GM23248 (cell line): ENCODE results near the gene KDM1A. TPM values are rescaled to one million over a fixed set of nuclear protein-coding genes. Genes with fewer than 3 reads are reported as not detected.

Source experiments
- DNase-seq: peaks from one replicate; pipeline ENCODE4 v3.0.0-alpha.2; 2015
- H2AFZ ChIP-seq: fragments of 200-600 bp; sonication (generic); 2 replicates; pipeline ENCODE4 v1.6.1; 2016; ENCODE audit warnings: antibody characterized with exemption
- H3F3A ChIP-seq: fragments of 200-600 bp; sonication (generic); 2 replicates; pipeline ENCODE4 v1.6.1; 2016; ENCODE audit warnings: mild to moderate bottlenecking, antibody characterized with exemption, mixed run types; ENCODE audit not compliant: insufficient read depth
- H3K27ac ChIP-seq: fragments of 200-600 bp; sonication (generic); 2 replicates; pipeline ENCODE4 v1.5.1; 2016; ENCODE audit warnings: mild to moderate bottlenecking
- H3K27me3 ChIP-seq: fragments of 200-600 bp; sonication (generic); replicated peaks from 2 replicates; pipeline ENCODE4 v1.6.1; 2016; ENCODE audit warnings: mild to moderate bottlenecking; ENCODE audit not compliant: insufficient read depth
- H3K36me3 ChIP-seq: fragments of 200-600 bp; sonication (generic); 2 replicates; pipeline ENCODE4 v1.6.1; 2016; ENCODE audit warnings: low read depth, mild to moderate bottlenecking
- H3K4me1 ChIP-seq: fragments of 200-600 bp; sonication (generic); 2 replicates; pipeline ENCODE4 v1.6.1; 2016; ENCODE audit warnings: mild to moderate bottlenecking; ENCODE audit not compliant: insufficient read depth
- H3K4me2 ChIP-seq: fragments of 200-600 bp; sonication (generic); one replicate; pipeline ENCODE4 v1.6.1; 2016; ENCODE audit warnings: mild to moderate bottlenecking; ENCODE audit not compliant: unreplicated experiment
- H3K4me3 ChIP-seq: fragments of 200-600 bp; sonication (generic); 2 replicates; pipeline ENCODE4 v1.5.1; 2016; ENCODE audit warnings: mild to moderate bottlenecking
- H3K79me2 ChIP-seq: fragments of 200-600 bp; sonication (generic); 2 replicates; pipeline ENCODE4 v1.6.1; 2016; ENCODE audit warnings: mild to moderate bottlenecking; ENCODE audit not compliant: insufficient read depth
- H3K9ac ChIP-seq: fragments of 200-600 bp; sonication (generic); 2 replicates; pipeline ENCODE4 v1.6.1; 2016; ENCODE audit warnings: mild to moderate bottlenecking
- H3K9me2 ChIP-seq: fragments of 200-600 bp; sonication (generic); 2 replicates; pipeline ENCODE4 v1.6.1; 2016; ENCODE audit warnings: mixed run types, mild to moderate bottlenecking, moderate library complexity; ENCODE audit not compliant: insufficient read depth
- H3K9me3 ChIP-seq: fragments of 200-600 bp; sonication (generic); one replicate; pipeline ENCODE4 v1.6.1; 2017; ENCODE audit warnings: low read depth
- H4K20me1 ChIP-seq: fragments of 200-600 bp; sonication (generic); 2 replicates; pipeline ENCODE4 v1.6.0; 2016; ENCODE audit not compliant: insufficient read depth
- EZH2 ChIP-seq: fragments of 200-600 bp; sonication (generic); IDR thresholded peaks from 2 replicates; pipeline ENCODE4 v1.6.1; 2018; ENCODE audit warnings: antibody characterized with exemption, mild to moderate bottlenecking; ENCODE audit not compliant: insufficient read depth, poor library complexity, severe bottlenecking
- EZH2phosphoT487 ChIP-seq: fragments of 200-600 bp; sonication (generic); IDR thresholded peaks from 2 replicates; pipeline ENCODE4 v1.6.1; 2018; ENCODE audit warnings: antibody characterized with exemption, moderate library complexity, mild to moderate bottlenecking, low read depth; ENCODE audit not compliant: insufficient read depth
- WGBS, 2 experiments: methylation state at CpG; one replicate each; pipeline ENCODE4 v1.1.6; 2015 to 2017; ENCODE audit warnings: low lambda C conversion rate in 2 of 2, low coverage in 1 of 2; ENCODE audit errors: missing lambda C conversion rate in 2 of 2; 5-methylcytosine and 5-hydroxymethylcytosine counted together
- in situ Hi-C: fragments of 300-500 bp; cut with MboI; formaldehyde crosslinking; loops from 2 replicates; pipeline ENCODE4 v1.15.0; 2020
- polyA plus RNA-seq: library from polyadenylated mRNA; unstranded; fragments of >200 nt; fragmentation: Nextera tagmentation; extraction: Ambion mirVana; gene quantifications from 2 replicates; pipeline ENCODE4 v1.2.1, GENCODE V29; 2016
- total RNA-seq: library from RNA; depleted of rRNA; stranded (reverse); fragments of >200 nt; shearing (Covaris generic); gene quantifications from 2 replicates; pipeline ENCODE4 v1.2.3, GENCODE V29; 2014

The KDM1A gene
- total and polyA plus RNA-seq, 2 experiments from 2014 or later: 30.3 to 62.5 TPM

DNA sequence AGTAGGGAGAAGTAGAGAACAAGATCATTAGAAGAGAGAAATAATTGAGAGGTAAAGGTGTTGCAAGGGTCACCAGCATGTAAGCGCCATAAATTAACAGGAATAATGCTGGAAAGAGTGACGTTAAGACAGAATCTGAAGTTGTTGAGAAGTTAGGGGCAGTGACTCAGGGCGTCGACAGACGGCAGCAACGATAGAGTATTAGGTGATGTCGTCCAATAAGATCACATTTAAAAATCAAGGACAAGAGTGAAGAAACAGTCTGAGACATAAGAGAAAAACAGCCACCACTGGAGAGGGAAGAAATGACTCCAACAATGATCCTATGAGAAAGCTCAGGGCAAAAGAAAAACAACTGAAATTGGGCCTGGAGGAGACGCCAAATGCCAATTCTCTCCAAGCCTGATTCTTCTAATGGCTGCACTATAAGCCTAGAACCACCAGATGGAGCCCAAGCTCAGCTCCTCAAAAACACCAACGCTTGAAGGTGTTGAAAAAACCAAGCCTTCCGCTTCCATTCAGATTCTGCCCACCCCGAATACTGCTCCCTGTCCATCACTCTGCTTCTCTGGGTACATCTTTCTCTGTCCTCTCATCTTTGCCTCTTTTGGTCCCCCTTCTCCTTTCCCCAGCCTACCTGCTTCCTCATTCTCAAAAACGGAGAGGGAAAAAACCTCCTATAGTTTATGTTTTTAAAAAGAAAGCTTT, 79.3 kb downstream of the KDM1A start:
- Histone ChIP-seq H3K9me2 (no peaks in the 10 kb centered on the region), H3F3A (peaks cover 53% of the 10 kb centered on the region), H3K27ac (peak overlapping the region; percentile 87), H3K9me3 (no peaks in the 10 kb centered on the region), H4K20me1 (no peaks in the 10 kb centered on the region), H3K36me3 (0 out of 2 replicates have a peak, but pooled peaks cover 4% of the 10 kb centered on the region), H3K27me3 (no peaks in the 10 kb centered on the region), H3K4me2 (peak overlapping the region; percentile 72), H2AFZ (no peak overlapping the region), H3K9ac (peak overlapping the region; percentile 61), H3K79me2 (peaks cover 60% of the 10 kb centered on the region), H3K4me1 (peaks cover 55% of the 10 kb centered on the region), H3K4me3 (no peak overlapping the region)
- in situ Hi-C loops: loop anchor here (5.0 to 10.0 kb wide), 2 partner anchors 89 to 176 kb away; no protein-coding TSS in a partner anchor
- peak; percentile 86 for DNase-seq
- 19 to 22% methylated on average over 12 of the region's 12 CpGs for WGBS, 2 experiments
- no peak for TF ChIP-seq EZH2phosphoT487
- no peak for TF ChIP-seq EZH2

DNA sequence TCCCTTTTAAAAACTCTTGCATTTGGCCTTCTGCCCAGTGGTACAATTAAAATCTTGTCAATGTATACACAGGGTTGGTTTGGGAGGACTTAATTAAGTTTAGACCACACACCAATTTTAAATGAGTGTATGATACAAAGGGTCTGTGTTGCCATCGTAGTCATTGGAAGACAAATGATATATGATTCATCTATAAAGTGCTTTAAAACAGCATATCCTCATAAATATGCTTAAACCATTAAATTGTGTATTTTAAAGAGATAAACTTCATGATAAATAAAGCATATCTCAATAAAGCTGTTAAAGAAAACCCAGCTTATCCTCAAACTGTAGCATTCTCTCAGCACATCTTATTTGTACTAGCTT, 79.9 kb downstream of the KDM1A start:
- in situ Hi-C loops: loop anchor here (5.0 to 10.0 kb wide), 2 partner anchors 88 to 176 kb away; no protein-coding TSS in a partner anchor
- Histone ChIP-seq H2AFZ (no peak overlapping the region), H4K20me1 (no peaks in the 10 kb centered on the region), H3K27me3 (no peaks in the 10 kb centered on the region), H3K27ac (peak overlapping the region; percentile 87), H3K4me2 (peak overlapping the region; percentile 72), H3K9me3 (no peaks in the 10 kb centered on the region), H3K4me1 (peaks cover 55% of the 10 kb centered on the region), H3K9me2 (no peaks in the 10 kb centered on the region), H3K36me3 (no peaks in the 10 kb centered on the region), H3K9ac (peak overlapping the region; percentile 61), H3F3A (peaks cover 53% of the 10 kb centered on the region), H3K4me3 (no peak overlapping the region), H3K79me2 (peaks cover 59% of the 10 kb centered on the region)
- TF ChIP-seq EZH2phosphoT487 (no peak), EZH2 (no peak)
- DNase-seq: peak; percentile 9
- whole genome bisulfite sequencing, 2 experiments: 85 to 89% methylated on average over 1 of the region's 1 CpG

DNA sequence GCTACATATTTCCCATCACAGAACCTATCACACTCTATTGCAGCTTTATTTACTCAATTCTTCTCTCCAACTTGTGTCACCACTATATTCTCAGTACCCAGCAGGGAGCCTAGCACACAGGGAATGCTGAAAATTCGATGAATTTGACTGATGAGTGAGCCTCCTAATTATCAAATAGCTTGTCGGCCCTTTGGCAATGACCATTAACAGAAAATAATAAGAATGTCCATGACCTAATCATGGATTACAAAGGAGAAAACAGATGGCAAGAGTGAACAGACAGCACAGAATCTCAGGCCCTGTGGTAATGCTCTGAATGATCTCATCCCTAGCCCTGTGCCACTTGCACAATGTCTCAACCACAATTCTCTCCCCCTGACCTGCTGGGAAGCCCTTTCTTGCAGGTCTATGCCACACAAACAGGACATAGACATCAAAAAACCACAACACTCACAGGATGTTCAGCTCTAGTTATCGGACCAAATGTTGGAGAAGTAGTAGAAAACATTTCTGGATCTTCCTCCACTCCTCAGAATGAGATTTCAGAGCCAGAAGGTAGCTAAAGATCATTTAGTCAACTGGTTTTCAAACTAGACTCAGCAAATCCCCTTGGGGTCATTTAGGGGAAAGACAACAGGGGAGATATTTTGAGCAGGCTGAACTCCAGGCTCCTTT, 80.9 kb downstream of the KDM1A start:
- Histone ChIP-seq H3K4me1 (peaks cover 55% of the 10 kb centered on the region), H3K79me2 (peaks cover 58% of the 10 kb centered on the region), H3K4me2 (peak overlapping the region; percentile 72), H2AFZ (no peak overlapping the region), H3K9me3 (no peaks in the 10 kb centered on the region), H4K20me1 (no peaks in the 10 kb centered on the region), H3K27me3 (no peaks in the 10 kb centered on the region), H3K27ac (peak overlapping the region; percentile 87), H3K9ac (peak overlapping the region; percentile 61), H3K4me3 (peak overlapping the region; percentile 27), H3K9me2 (no peaks in the 10 kb centered on the region), H3F3A (peaks cover 53% of the 10 kb centered on the region), H3K36me3 (no peaks in the 10 kb centered on the region)
- WGBS, 2 experiments: 0 to 10% methylated on average over 3 of the region's 3 CpGs
- 0 out of 2 replicates have a peak, but pooled peaks have one; percentile 82 for TF ChIP-seq EZH2phosphoT487
- TF ChIP-seq EZH2: no peak
- peak; percentile 96 for DNase-seq
- in situ Hi-C loops: no loop called here

DNA sequence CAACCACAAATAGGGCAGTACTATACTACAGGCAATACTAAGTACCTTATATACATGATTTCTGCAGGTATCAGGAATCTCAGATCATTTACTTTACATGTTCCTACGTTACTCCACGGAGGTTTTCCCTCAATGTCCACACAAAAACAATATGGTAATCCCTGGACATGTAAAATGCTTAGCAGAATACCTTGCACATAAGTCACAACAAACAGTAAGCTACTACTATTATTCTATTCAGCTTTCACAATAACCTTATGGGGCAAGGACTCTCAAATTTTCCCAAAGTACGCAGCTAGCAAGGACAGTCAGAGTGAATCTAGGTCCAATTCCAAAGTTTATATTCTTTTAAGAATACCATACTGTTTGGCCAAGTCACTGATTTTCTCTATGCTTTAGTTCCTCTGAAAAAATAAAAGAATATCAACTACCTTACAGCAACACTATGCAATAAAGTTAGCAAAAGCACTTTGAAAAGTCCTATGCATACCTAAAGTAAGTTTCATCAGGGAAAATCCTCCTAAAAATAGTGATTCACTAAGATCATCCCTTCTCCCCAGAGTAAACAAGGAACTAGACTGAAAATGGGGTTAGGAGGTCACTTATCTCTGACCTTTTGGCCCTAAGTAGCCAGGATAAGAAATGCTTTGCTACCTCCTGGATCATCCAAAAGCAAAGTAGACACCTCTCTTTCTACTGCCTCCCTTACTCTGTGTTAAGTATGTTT, 82.0 kb downstream of the KDM1A start:
- in situ Hi-C loops: no loop called here
- peaks cover 55% of the 10 kb centered on the region for H3K4me1 ChIP-seq
- peaks cover 53% of the 10 kb centered on the region for H3F3A ChIP-seq
- H3K4me2 ChIP-seq: peak overlapping the region; percentile 72
- H3K27ac ChIP-seq: peak overlapping the region; percentile 87
- no peak overlapping the region for H2AFZ ChIP-seq
- peak; percentile 61 for DNase-seq
- H3K79me2 ChIP-seq: peaks cover 56% of the 10 kb centered on the region
- no peaks in the 10 kb centered on the region for H3K36me3 ChIP-seq
- WGBS, 2 experiments: 97 to 98% methylated on average over 3 of the region's 3 CpGs
- H3K9ac ChIP-seq: peak overlapping the region; percentile 60
- H3K9me2 ChIP-seq: no peaks in the 10 kb centered on the region
- no peaks in the 10 kb centered on the region for H3K9me3 ChIP-seq
- H3K4me3 ChIP-seq: peak overlapping the region; percentile 16
- TF ChIP-seq EZH2: no peak
- no peak for TF ChIP-seq EZH2phosphoT487
- H3K27me3 ChIP-seq: no peaks in the 10 kb centered on the region
- no peaks in the 10 kb centered on the region for H4K20me1 ChIP-seq
